Inflammatory macrophage treated with lipopolysaccharide for 1 hour (primary cell): ENCODE data around the gene PALLD.
A peak's percentile ranks its signal among the peaks of the same experiment; 100 is the strongest.

Experiments
- DNase-seq, 2 donors: peaks; one replicate each; pipeline ENCODE4 v3.0.0-alpha.2; 2020 to 2022

The PALLD gene

GRCh38 chr4:168741281-168742173, 244.7 kb downstream of the PALLD start:
- DNase-seq = peak; percentile 87 to 96

DNA sequence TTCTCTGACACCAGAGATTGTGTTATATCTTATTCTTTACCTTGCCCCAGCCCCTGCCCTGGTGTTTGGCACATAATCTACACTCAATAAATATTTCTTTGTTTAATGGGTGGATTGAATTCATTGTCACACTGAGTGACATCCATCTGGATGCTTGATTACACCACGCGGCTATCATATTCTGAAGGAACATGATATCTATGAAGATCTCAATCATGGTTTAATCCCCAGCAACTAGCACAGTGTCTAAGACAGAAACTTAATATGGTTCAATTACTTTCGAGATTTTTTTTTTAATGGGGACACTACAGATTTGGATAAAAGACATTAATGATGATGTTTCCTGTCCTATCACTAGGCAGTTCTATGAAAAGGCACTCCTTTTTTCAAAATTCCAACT, 246.3 kb downstream of the PALLD start:
- no peak for DNase-seq

- peak in 1 of 2 donors; percentile 67 for DNase-seq
Observed at GRCh38 chr4:168743601-168744000, 246.7 kb downstream of the PALLD start.

DNA sequence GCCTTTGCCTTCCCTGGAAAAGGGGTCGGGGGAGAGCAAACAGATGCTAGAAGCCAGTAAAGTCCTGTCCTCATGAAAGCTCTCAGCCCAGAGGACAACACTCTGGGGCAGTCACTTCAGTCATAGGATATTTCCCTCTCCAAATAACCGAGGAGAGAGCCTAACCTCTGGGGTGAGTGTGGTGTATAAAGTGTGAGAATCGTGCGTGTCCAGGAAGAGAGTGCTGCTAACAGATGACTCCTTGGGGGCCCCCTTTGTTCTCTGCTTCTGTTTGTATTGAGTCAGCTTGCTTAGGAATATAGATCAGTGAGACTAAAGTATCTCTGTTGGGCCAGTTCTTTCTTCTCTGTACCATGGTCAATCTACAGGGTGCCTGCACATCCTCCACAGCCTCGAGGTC, 247.2 kb downstream of the PALLD start:
- no peak for DNase-seq

GRCh38 chr4:168748807-168749206, 252.0 kb downstream of the PALLD start:
- no peak for DNase-seq

- no peak for DNase-seq
Observed at GRCh38 chr4:168751263-168752225, 254.7 kb downstream of the PALLD start.

DNA sequence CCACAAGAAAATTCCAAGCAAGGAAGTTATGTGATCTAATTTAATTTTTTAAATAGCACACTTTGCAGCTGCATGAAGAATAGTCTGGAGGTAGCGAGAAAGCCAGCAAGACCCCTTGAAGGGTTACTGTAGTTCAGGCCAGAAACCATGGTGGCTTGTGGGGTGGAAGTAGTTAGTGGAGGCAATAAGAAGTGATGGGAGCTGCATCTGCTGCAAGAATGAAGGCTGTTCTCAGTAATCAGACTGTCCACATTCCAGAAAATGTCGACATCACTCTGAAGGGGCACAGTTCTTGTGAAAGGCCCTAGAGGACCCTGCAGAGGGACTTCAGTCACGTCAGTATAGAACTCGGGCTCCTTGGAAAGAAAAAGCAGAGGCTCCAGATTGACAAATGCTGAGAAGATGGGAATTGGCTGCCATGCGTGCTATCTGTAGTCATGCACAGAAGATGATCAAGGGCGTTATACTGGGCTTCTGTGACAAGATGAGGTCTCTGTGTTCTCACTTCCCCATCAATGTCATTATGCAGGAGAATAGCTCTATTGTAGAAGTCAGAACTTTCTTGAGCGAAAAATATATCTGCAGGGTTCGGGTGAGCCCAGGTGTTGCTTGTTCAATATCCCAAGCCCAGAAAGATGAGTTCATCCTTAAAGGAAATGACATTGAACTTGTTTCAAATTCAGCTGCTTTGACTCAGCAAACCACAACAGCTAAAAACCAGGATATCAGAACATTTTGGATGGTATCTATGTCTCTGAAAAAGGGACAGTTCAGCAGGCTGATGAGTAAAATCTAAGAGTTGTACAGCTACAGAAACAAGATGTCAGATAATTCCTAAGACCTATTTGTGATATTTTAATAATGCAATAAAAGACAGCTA, 259.0 kb downstream of the PALLD start:
- no peak for DNase-seq

DNA sequence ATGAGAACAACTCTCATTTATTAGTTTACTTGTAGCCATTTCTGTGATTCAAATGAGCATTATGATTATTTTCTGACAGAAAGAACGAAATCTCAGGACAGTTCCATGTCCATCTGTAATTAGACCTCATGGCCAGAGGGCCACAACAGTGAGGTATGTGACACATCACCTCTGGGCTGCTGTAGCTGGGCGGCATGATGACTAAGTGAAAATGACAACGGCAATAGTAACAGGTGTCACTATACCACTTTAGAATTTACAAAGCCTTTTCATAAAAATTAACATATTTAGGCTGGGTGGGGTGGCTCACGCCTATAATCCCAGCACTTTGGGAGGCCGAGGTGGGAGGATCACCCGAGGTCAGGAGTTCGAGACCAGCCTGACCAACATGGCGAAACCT, 260.6 kb downstream of the PALLD start:
- DNase-seq = no peak

GRCh38 chr4:168758351-168758876, 261.6 kb downstream of the PALLD start:
- DNase-seq = no peak

DNA sequence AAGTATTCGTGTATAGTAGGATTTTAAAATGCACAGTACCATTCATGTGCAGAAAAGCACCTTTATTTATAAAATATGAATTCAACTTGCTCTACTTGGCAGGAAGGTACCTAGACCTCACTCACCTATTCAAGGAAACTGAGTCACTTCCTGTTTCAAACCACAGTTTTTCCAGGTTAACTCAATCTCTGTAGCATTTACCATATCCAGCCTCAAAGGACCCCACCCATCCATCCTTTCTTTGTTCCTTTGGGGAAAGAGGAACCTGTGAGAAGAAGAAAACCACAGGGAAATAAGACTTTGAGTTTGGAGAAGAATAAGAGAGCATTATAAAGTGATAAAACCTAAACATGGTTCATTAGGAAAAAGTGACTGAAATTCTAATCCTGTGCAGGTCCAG, 262.5 kb downstream of the PALLD start:
- DNase-seq = no peak

- peak; percentile 86 for DNase-seq
Observed at GRCh38 chr4:168759959-168760527, 263.2 kb downstream of the PALLD start.

DNA sequence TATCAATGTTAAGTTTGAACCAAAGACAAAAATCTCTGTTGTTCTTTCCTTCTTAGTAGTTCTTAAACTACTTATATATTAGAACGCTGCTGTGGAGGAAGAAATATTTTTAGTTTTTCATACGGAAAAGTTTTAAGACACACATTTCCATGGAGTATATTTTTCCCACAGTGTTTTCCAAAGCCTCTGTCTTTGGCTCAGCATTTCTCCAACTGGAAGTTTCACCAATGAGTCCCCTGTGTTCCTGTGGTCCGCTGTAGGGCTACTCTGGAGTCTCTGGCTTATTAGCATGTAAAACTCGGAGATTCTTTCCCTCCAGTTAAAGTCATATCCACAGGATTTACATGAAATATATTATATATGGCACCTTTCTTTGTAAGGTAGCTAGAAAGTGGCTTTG, 264.2 kb downstream of the PALLD start:
- no peak for DNase-seq

GRCh38 chr4:168765322-168765721, 268.5 kb downstream of the PALLD start:
- no peak for DNase-seq

DNA sequence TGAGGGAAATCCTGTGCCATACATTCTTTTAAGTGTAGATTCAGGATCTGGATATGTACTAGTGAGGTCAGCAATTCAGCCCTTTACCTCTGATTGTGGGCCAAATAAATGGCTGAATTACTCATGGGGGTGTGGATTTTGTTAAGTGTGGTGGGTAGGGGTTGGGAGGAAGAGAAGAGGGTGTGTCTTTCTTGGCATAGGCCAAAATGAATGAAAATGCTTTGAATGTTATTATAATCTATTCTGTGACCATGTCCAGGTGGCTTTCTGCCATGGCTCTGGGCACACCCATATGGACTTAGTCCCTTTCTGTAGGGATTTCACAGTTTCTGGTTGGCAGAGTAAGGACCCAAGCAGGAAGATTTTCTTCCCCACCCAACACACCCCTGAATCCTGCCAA, 268.9 kb downstream of the PALLD start:
- DNase-seq = no peak

DNA sequence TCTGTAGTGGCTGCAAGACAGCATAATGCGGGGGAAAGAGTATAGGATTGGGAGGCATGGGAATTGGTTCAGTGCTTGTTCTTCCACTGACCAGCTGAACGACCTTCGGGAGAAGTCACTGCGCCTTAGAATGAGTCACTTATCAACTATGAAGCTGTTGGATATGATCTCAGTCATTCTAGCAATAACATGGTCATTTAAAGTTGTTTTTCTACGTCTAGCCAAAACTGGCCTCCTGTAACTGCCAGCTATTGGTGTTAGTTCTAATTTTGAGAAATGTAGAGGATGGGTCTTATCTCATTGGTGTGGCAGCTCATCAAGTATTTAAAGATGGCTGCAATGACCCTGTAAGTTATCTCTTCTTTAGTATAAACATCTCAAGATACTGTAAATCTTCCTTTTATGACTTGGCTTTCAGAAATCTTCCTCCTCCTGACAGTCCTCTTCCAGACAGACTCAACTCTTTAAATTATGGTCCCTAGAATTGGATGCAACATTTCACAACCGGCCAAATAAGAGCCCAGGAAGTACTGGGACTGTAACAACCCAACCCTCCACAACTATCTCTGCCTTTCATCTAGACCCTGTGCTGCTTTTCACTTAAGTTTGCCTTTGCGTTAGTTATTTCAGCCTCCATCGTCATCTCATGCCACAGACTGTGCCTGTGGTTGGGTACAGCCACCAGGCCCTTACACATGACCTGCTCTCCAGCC, 269.9 kb downstream of the PALLD start:
- no peak for DNase-seq

- DNase-seq = no peak
Observed at GRCh38 chr4:168769416-168769815, 272.6 kb downstream of the PALLD start.

- DNase-seq = no peak
Observed at GRCh38 chr4:168769837-168770236, 273.0 kb downstream of the PALLD start.

- DNase-seq = no peak
Observed at GRCh38 chr4:168771251-168771650, 274.4 kb downstream of the PALLD start.

DNA sequence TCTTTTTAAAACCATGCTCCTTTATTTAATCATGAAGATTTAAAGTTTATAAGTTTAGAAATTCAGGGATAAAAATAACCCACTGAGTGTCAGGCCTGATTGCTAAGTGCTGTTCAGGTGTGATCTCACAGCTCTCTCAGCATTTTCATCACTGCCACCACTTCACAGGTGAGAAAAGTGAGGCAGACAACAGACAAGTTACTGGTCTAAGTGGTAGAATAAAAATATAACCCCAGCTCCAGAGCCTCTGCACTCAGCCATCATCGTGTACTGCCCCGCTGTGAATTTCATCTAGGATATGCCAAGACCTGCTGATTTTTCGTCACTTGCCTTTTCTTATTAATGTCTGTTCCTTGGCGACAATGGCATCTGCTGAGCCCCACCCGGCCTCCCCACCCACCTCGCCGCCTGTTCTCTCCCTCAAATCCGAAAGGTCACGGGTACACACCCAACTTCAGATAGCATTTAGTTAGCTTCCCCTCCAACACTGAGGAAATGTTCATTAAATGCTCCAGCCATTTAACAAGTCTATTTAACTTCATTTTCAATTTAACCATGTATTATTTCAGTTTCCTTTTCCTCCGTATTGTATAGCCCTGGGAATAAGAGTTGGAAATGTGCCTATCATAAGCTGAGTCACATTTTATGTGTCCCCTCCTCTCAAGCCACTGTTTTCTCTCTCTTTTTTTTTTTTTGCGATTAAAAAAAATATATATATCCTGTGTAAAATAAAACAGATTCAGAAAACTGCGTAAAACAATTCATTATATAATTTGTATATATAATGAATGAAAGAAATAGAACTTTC, 276.7 kb downstream of the PALLD start:
- DNase-seq = no peak

DNA sequence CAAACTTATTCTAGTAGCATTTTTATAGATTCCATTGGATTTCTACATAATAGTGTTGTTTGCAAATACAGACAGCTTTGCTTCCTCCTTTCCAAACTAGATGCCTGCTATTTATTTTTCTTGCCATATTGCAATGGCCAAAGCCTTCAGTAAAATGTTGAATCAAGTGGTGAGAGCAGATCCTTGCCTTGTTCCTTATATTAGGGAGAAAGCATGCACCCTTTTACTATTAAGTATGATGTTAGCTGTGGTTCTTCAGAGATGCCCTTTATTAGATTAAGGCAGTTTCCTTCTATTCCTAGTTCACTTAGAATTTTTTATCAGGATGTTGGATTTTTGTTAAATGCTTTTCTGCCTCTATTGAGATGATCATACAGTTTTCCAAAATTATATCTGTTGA, 279.5 kb downstream of the PALLD start:
- DNase-seq = no peak
